Loucy (cell line): Measurements from ENCODE around the gene ELOA.
A peak's percentile ranks its signal among the peaks of the same experiment; 100 is the strongest.

Source experiments
- H2AFZ ChIP-seq: fragments of 200-600 bp; sonication (generic); 2 replicates; pipeline ENCODE4 v1.6.0; 2016; ENCODE audit warnings: antibody characterized with exemption, mild to moderate bottlenecking, low read length, moderate library complexity
- H3F3A ChIP-seq: fragments of 200-600 bp; 2 replicates; pipeline ENCODE4 v1.6.0; 2016; ENCODE audit warnings: antibody characterized with exemption, low read depth, mild to moderate bottlenecking
- H3K27me3 ChIP-seq: fragments of 200-600 bp; sonication (generic); 2 replicates; pipeline ENCODE4 v1.6.1; 2014; ENCODE audit warnings: low read length, mild to moderate bottlenecking; ENCODE audit not compliant: insufficient read depth, poor library complexity, severe bottlenecking
- H3K36me3 ChIP-seq: fragments of 200-600 bp; sonication (generic); 2 replicates; pipeline ENCODE4 v1.6.1; 2016; ENCODE audit warnings: low read length; ENCODE audit not compliant: insufficient read depth
- H3K4me1 ChIP-seq: fragments of 200-600 bp; sonication (generic); 2 replicates; pipeline ENCODE4 v1.5.1; 2014; ENCODE audit warnings: low read length, mild to moderate bottlenecking; ENCODE audit not compliant: insufficient read depth, poor library complexity, severe bottlenecking
- H3K4me2 ChIP-seq: fragments of 200-600 bp; sonication (generic); 2 replicates; pipeline ENCODE4 v1.6.0; 2014; ENCODE audit warnings: antibody characterized with exemption, low read length, low read depth, mild to moderate bottlenecking; ENCODE audit not compliant: poor library complexity, severe bottlenecking
- H3K4me3 ChIP-seq: fragments of 200-600 bp; sonication (generic); 2 replicates; pipeline ENCODE4 v1.5.1; 2014; ENCODE audit warnings: low read length, mild to moderate bottlenecking, mixed read lengths; ENCODE audit not compliant: poor library complexity, severe bottlenecking
- H3K79me2 ChIP-seq: fragments of 200-600 bp; sonication (generic); 2 replicates; pipeline ENCODE4 v1.6.1; 2014; ENCODE audit warnings: low read length; ENCODE audit not compliant: insufficient read depth
- H3K9ac ChIP-seq: fragments of 200-600 bp; sonication (generic); 2 replicates; pipeline ENCODE4 v1.6.0; 2014; ENCODE audit warnings: mild to moderate bottlenecking, low read depth, low read length, moderate library complexity; ENCODE audit not compliant: poor library complexity, severe bottlenecking
- H3K9me2 ChIP-seq: fragments of 200-600 bp; sonication (generic); replicated peaks from 2 replicates; pipeline ENCODE4 v1.6.1; 2016; ENCODE audit warnings: low read depth, low read length, mixed read lengths
- H3K9me3 ChIP-seq: fragments of 200-600 bp; sonication (generic); 2 replicates; pipeline ENCODE4 v1.6.1; 2014; ENCODE audit warnings: mild to moderate bottlenecking, antibody characterized with exemption, low read length, low read depth; ENCODE audit not compliant: insufficient read depth
- H4K20me1 ChIP-seq: fragments of 200-600 bp; sonication (generic); 2 replicates; pipeline ENCODE4 v1.6.0; 2014; ENCODE audit warnings: antibody characterized with exemption, low read length, mild to moderate bottlenecking; ENCODE audit not compliant: insufficient read depth, poor library complexity, severe bottlenecking
- CTCF ChIP-seq: fragments of 200-600 bp; sonication (generic); conservative IDR thresholded peaks from 2 replicates; pipeline ENCODE4 v1.5.1; 2014; ENCODE audit warnings: mild to moderate bottlenecking, antibody characterized with exemption, low read length
- EZH2phosphoT487 ChIP-seq: fragments of 200-600 bp; IDR thresholded peaks from 2 replicates; pipeline ENCODE4 v1.6.1; 2018; ENCODE audit warnings: antibody characterized with exemption, mild to moderate bottlenecking, moderate library complexity, borderline replicate concordance

Gene ELOA

GRCh38 chr1:23804183-23804835, 61.0 kb downstream of the ELOA start:
- H3K9me3 ChIP-seq: no peaks in the 10 kb centered on the region
- no peak overlapping the region for H3K4me2 ChIP-seq
- H3K4me3 ChIP-seq: no peak overlapping the region
- H3K9ac ChIP-seq: no peak overlapping the region
- no peaks in the 10 kb centered on the region for H3F3A ChIP-seq
- peaks cover 21% of the 10 kb centered on the region for H3K4me1 ChIP-seq
- TF ChIP-seq CTCF: peak; percentile 37; the same call in 1 of the 2 replicates
- TF ChIP-seq EZH2phosphoT487: no peak
- H2AFZ ChIP-seq: no peak overlapping the region
- no peaks in the 10 kb centered on the region for H3K27me3 ChIP-seq
- H3K79me2 ChIP-seq: no peaks in the 10 kb centered on the region; the same call in 1 of the 2 replicates
- H3K36me3 ChIP-seq: no peaks in the 10 kb centered on the region
- peaks cover 9% of the 10 kb centered on the region for H4K20me1 ChIP-seq
- no peaks in the 10 kb centered on the region for H3K9me2 ChIP-seq

- no peaks in the 10 kb centered on the region for H3K27me3 ChIP-seq
- TF ChIP-seq EZH2phosphoT487 (no peak), CTCF (no peak)
These were observed 61.8 kb downstream of the ELOA start for GRCh38 chr1:23805025-23805424.

DNA sequence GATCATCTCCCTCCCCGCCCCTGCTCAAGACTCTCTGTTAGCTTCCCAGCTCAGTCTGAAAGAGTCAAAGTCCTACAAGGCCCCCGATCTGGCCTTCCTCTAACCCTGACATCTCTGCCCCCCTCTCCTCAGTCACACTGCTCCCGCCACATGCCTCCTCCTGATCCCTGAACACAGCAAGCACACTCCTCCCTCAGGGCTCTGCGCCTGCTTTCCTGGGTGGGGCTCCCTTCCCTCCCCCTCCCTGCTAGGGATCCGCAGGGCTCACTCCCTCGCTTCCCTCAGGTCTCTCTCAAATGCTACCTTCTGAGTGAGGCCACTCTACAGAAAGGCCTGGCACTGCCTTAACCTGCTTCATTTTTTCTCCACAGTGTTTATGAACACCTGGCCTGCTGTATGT, 63.0 kb downstream of the ELOA start:
- H2AFZ ChIP-seq: no peak overlapping the region
- no peaks in the 10 kb centered on the region for H3F3A ChIP-seq
- H3K4me1 ChIP-seq: peaks cover 10% of the 10 kb centered on the region
- no peaks in the 10 kb centered on the region for H3K79me2 ChIP-seq
- no peak overlapping the region for H3K4me2 ChIP-seq
- no peaks in the 10 kb centered on the region for H3K36me3 ChIP-seq
- H3K9me2 ChIP-seq: no peaks in the 10 kb centered on the region
- no peak overlapping the region for H3K9ac ChIP-seq
- H4K20me1 ChIP-seq: no peaks in the 10 kb centered on the region
- H3K27me3 ChIP-seq: no peaks in the 10 kb centered on the region
- no peaks in the 10 kb centered on the region for H3K9me3 ChIP-seq
- TF ChIP-seq EZH2phosphoT487 (no peak), CTCF (no peak)
- H3K4me3 ChIP-seq: no peak overlapping the region

More at GRCh38 chr1:23805025-23805424, 61.8 kb downstream of the ELOA start:
- no peak overlapping the region for H3K4me3 ChIP-seq
- no peak overlapping the region for H2AFZ ChIP-seq
- no peaks in the 10 kb centered on the region for H3K9me2 ChIP-seq
- no peaks in the 10 kb centered on the region for H3K79me2 ChIP-seq
- peaks cover 5% of the 10 kb centered on the region for H4K20me1 ChIP-seq
- no peak overlapping the region for H3K4me2 ChIP-seq
- H3K4me1 ChIP-seq: peaks cover 14% of the 10 kb centered on the region
- no peaks in the 10 kb centered on the region for H3K36me3 ChIP-seq
- no peak overlapping the region for H3K9ac ChIP-seq
- H3F3A ChIP-seq: no peaks in the 10 kb centered on the region
- H3K9me3 ChIP-seq: no peaks in the 10 kb centered on the region
